ENCODE measurements around the gene MTHFD1L.
"Not testable (repeated sequence)": the region's sequence is repeated elsewhere in the genome, so short reads cannot be mapped to it uniquely, and the experiment has no call there.

Gene MTHFD1L

DNA sequence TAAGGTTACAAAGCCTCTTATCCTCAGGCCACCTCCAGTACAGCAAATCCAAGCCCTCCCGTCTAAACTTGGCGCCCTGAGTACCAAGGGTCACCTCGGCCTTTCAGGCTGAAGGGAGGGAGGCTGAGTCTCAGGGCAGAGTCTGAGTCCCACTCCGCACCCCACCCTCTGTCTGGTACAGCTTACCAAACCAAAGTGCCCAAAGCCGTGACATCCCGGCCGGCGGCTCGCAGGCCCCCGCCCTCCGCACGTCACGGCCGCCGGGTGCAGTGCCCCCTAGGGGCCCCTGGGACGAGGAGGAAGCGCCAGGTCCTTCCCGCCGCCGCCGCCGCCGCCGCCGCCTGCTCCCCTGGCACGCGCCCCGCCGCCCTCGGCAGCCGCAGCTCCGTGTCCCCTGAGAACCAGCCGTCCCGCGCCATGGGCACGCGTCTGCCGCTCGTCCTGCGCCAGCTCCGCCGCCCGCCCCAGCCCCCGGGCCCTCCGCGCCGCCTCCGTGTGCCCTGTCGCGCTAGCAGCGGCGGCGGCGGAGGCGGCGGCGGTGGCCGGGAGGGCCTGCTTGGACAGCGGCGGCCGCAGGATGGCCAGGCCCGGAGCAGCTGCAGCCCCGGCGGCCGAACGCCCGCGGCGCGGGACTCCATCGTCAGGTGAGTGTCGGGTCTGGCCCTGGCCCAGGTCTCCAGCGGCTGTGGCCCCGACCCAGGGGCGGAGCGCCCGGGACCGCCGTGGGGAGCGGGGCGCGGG, at the start of gene MTHFD1L:
Gene MTHFD1L, plus strand, starts transcription at position 297 of the 741 bp plus-strand sequence. Its CDS starts 121 bp downstream, at position 418.
- DNase-seq (ENCODE audit: low read depth), result no peak

DNA sequence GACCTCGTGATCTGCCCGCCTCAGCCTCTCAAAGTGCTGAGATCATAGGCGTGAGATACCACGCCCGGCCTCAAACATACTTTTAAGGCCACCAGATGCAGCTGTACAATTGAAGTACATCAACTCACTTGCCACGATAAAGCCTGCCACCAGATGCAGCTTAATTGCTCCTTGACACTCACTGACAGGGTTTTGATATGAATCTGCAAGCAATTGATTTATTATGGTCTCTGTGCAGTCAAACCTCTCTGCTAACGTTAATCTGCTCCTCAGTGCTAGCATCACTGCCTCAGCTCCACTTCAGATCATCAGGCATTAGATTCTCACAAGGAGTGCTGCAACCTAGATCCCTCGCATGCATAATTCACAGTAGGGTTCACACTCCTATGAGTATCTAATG, 48.9 kb upstream of the MTHFD1L start:
- DNase-seq (ENCODE audit: low read depth), result not testable (repeated sequence)

DNA sequence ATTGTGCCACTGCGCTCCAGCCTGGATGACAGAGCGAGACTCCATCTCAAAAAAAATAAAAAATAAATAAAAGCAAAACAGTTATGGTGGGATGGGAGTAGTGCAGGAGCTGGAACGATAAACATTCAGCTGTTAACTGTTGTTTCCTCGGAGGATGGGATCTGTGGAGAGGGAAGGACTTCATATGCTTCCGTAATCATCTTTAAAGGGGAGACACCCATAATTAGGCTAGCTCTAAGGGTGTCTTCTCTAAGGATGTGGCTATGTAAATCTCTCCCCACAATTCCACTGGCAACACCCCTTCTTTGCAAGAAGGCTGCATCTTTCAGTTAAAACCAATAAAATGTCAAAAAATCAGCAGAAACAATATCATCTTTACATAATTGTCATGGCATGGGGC, 42.6 kb upstream of the MTHFD1L start:
- DNase-seq (ENCODE audit: low read depth), result no peak

GRCh38 chr6:150826788-150827187, 38.7 kb upstream of the MTHFD1L start:
- DNase-seq (ENCODE audit: low read depth), result no peak

DNA sequence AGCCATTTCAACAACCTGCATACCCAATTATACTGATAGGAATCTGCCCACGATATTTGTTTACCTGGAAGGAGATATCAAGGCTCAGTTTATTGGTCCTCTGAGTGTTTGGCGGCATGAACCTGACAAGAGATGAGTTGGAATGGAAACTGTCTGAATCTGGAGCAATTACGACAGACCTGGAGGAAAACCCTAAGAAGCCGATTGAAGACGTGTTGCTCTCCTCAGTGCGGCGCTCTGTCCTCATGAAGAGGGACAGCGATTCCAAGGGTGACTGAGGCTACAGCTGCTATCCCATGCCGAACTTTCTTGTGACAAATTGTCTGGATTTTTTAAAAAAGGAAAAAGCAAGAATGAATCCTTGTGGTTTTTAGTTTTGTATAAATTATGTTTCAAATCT, 37.4 kb upstream of the MTHFD1L start:
- DNase-seq (ENCODE audit: low read depth), result not testable (repeated sequence)

GRCh38 chr6:150830439-150831165, 34.9 kb upstream of the MTHFD1L start:
- no peak for DNase-seq (ENCODE audit: low read depth)

DNA sequence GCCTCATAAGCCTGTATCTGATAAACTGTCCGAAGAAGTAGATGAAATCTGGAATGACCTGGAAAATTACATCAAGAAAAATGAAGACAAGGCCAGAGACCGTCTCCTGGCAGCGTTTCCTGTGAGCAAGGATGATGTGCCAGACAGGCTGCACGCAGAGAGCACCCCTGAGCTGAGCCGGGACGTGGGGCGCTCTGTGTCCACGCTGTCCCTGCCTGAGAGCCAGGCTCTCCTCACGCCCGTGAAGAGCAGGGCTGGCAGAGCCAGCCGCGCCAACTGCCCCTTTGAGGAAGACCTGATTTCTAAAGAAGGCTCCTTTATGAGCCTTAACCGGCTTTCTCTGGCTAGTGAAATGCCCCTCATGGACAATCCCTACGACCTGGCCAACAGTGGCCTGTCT, 33.9 kb upstream of the MTHFD1L start:
- DNase-seq (ENCODE audit: low read depth), result no peak

- DNase-seq (ENCODE audit: low read depth), result no peak
These were observed 29.9 kb upstream of the MTHFD1L start for GRCh38 chr6:150835620-150836019.

GRCh38 chr6:150840185-150840584, 25.3 kb upstream of the MTHFD1L start:
- DNase-seq (ENCODE audit: low read depth), result no peak

- no peak for DNase-seq (ENCODE audit: low read depth)
These were observed 24.3 kb upstream of the MTHFD1L start for GRCh38 chr6:150841189-150841588.

GRCh38 chr6:150841697-150842096, 23.8 kb upstream of the MTHFD1L start:
- no peak for DNase-seq (ENCODE audit: low read depth)

DNA sequence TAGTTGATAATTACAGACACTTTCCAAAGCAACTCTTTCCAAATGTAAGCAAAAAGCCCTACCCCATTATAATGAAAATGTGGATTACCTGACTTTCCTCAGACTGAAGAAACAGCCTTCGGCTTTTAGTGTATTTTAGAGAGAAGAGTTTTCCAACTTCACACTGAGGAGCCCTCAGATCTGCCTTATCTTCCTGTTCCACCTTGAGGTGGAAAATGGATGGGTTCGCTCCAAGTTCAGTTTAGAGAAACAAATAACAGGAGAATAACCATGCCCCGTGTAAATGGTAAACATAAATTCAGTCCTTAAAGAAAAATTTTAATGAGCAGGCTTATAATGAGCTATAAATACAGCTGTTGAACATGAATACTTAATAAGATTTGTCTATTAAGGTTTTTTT, 21.1 kb upstream of the MTHFD1L start:
- DNase-seq (ENCODE audit: low read depth), result no peak

DNA sequence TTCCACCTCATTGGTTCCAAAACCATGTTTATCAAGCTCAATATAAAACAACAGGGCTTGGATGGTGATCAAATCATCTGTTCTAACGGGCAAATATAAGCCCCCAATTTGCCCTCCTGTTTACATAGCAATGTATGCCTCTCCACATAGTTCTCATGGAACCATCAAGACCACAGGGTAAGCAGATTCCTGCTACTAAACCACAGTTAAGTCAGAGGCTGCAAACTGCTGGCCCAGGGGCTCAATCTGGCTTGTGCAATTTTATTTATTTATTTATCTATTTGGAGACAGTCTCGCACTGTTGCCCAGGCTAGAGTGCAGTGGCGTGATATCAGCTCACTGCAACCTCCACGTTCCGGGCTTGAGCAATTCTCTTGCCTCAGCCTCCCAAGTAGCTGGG, 18.9 kb upstream of the MTHFD1L start:
- DNase-seq (ENCODE audit: low read depth), result no peak

GRCh38 chr6:150848400-150848799, 17.1 kb upstream of the MTHFD1L start:
- DNase-seq (ENCODE audit: low read depth), result no peak

DNA sequence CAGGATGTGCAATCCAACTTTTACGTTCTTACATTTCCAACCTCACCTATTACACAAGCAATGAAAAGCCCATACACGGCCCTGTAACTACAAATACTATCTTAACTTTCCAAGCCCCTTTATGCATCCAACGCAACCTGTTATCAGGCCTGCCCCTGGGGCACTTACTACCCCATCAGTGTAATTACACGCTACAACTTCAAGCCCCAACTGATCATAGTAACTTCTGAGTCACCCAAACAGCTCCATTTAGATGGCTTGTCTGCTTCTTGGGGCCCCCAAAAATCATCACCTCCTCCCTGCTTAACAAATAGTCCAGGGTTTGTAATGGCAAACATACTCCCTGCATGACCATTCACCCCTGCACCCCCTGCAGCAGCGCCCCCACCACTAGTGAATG, 11.1 kb upstream of the MTHFD1L start:
- DNase-seq (ENCODE audit: low read depth), result not testable (repeated sequence)

GRCh38 chr6:150855171-150855570, 10.3 kb upstream of the MTHFD1L start:
- not testable (repeated sequence) for DNase-seq (ENCODE audit: low read depth)

DNA sequence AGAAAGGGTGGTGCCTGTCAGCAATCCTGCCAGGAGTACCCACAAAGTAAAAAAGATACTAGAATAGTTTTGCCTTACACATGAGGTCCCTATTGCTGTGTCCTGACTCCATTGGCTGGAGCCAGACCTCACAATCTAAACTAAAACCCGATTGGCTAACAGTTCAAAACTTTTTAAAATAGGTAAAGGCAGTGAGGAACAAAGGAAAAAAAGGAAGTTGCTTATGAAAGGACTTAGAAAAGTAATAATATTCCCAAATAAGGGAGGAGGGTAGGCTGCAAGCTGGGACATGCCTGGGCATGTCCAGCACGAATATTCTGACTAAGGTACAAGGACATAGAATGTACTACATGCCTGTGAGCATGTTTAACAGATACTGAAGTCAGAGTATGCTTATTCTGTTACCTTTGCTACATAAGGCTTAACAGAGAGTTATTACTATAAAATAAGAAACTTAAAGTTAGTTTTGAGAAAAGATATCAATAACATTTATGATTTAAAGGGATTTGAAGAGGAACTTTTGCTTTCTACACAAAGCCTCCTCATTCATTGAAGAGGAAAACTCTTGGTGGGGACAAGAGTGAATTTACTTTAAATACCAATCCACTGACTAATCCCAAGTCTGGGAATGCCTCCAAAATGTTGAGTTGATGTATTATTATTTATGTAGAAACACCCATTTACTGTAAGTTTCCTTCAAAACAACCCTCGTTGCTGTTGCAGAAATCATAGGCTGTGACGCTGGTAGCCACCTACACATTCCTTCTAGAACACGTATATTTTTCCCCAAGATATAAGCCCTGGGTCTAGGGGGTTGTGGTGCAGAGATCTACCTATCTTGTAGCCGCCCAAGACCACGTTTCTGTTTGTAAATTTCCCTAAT, 8.2 kb upstream of the MTHFD1L start:
- DNase-seq (ENCODE audit: low read depth), result peak; percentile 98

DNA sequence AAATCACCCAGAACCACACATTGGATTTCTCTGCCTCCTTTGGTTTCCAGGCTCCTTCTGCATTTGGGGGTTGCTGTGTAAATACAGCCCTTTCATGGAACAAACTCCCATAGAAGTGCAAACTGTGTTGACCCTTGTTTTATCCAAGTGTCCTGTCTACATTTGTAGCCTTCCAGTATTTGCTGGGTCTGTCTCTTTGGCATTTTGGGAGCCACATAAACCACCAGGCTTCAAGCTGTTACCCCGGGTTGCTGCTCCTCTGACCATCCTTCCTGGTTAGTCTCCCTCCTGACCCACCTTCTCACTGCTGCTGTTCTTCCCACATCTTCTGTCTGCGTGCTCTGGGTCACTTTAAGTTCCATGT, 7.6 kb upstream of the MTHFD1L start:
- DNase-seq (ENCODE audit: low read depth), result no peak

DNA sequence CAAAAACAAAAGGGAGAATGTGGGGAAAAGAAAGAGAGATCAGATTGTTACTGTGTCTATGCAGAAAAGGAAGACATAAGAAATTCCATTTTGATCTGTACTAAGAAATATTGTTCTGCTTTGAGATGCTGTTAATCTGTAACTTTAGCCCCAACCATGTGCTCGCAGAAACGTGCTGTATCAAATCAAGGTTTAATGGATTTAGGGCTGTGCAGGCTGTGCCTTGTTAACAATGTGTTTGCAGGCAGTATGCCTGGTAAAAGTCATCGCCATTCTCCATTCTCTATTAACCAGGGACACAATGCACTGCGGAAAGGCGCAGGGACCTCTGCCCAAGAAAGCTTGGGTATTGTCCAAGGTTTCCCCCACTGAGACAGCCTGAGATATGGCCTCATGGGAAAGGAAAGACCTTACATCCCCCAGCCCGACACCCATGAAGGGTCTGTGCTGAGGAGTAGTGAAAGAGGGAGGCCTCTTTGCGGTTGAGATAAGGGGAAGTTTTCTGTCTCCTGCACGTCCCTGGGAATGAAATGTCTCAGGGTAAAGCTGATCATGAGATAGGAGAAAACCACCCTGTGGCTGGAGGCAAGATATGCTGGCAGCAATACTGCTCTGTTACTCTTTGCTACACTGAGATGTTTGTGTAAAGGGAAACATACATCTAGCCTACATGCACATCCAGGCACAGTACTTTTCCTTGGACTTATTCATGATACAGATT, 3.9 kb upstream of the MTHFD1L start:
- not testable (repeated sequence) for DNase-seq (ENCODE audit: low read depth)

- no peak for DNase-seq (ENCODE audit: low read depth)
These were observed 2.1 kb upstream of the MTHFD1L start for GRCh38 chr6:150863213-150863928.

DNA sequence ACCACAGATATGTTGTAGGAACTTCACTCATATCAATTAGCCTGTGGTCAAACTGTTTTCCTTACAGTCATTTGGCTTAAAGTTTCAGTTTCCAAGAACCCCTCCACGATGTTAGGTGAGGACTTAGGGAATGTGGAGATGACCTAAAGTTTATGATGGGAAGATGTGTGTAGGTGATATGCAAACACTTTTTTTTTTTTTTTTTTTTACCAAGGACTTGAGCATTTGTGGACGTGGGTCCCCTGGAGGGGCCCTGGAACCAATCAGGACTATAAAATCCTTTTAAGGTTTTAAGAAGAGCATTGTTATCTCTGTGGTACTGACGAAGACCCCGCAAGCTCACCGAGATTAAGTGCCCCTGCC, 478 bp upstream of the MTHFD1L start:
- DNase-seq (ENCODE audit: low read depth), result no peak

Measured in non-pigmented ciliary epithelial cell (primary cell).